GM12878 (cell line): Measurements from ENCODE around the gene UBE2F. TPM values are rescaled to one million over a fixed set of nuclear protein-coding genes. Genes with fewer than 3 reads are reported as not detected.

Experiments used
- ATAC-seq: fragments of 200-7000 bp; cut with Tn5 transposase; 3 replicates; pipeline ENCODE4 v1.9.1; 2020; ENCODE audit warnings: mild to moderate bottlenecking, moderate library complexity
- BruUV-seq: library from RNA; stranded (reverse); fragments of 400-500 nt; replicated peaks from 2 replicates; lab custom pipeline; 2021; lab: Mats Ljungman, UMichigan
- CTCF ChIA-PET: fragments of 300-600 bp; sonication (Branson Sonifier 250); formaldehyde crosslinking; extraction: SDS; loops from one replicate; lab custom pipeline; 2021; ENCODE audit warnings: inconsistent platforms; lab: Yijun Ruan, JAX
- POLR2A ChIA-PET: fragments of 350-600 bp; formaldehyde crosslinking; extraction: SDS; loops from one replicate; lab custom pipeline; 2021; ENCODE audit warnings: inconsistent platforms; lab: Charles Lee
- RAD21 ChIA-PET: fragments of 300-600 bp; sonication (Branson Sonifier 250); formaldehyde crosslinking; loops from one replicate; lab custom pipeline; 2023; ENCODE audit warnings: antibody characterized with exemption; ENCODE audit not compliant: unreplicated experiment; lab: Charles Lee
- SMC1A ChIA-PET: fragments of 300-600 bp; sonication (Branson Sonifier 250); formaldehyde crosslinking; loops from one replicate; lab custom pipeline; 2023; ENCODE audit not compliant: unreplicated experiment, uncharacterized antibody; lab: Charles Lee
- DNase-seq: peaks from one replicate; pipeline ENCODE4 v3.0.0-alpha.2; 2011; ENCODE audit warnings: low read depth, low spot score
- FAIRE-seq: peaks from 3 replicates; lab custom pipeline; 2011; peaks lifted over from hg19 to GRCh38; lab: Jason Lieb, UNC
- H2AFZ ChIP-seq: 2 replicates; pipeline ENCODE4 v1.6.0; 2011; ENCODE audit warnings: low read depth, low read length, control low read depth; ENCODE audit not compliant: control insufficient read depth
- H3K27ac ChIP-seq: 2 replicates; pipeline ENCODE4 v1.5.1; 2011; ENCODE audit warnings: control low read depth; ENCODE audit not compliant: control insufficient read depth, insufficient read depth
- H3K27me3 ChIP-seq, 2 experiments: replicated peaks in 1 of 2; 2 replicates each; pipeline versions ENCODE4 v1.6.0 to v1.6.1; 2011; ENCODE audit warnings: low read length in 1 of 2; ENCODE audit not compliant: control insufficient read depth in 2 of 2, insufficient read depth in 2 of 2
- H3K36me3 ChIP-seq, 2 experiments: 2 replicates each; pipeline ENCODE4 v1.5.1; 2011; ENCODE audit warnings: low read length in 1 of 2; ENCODE audit not compliant: control insufficient read depth in 2 of 2, insufficient read depth in 2 of 2
- H3K4me1 ChIP-seq: 2 replicates; pipeline ENCODE4 v1.6.1; 2011; ENCODE audit warnings: mild to moderate bottlenecking, low read length, moderate library complexity, mixed read lengths; ENCODE audit not compliant: control insufficient read depth, insufficient read depth
- H3K4me2 ChIP-seq: 2 replicates; pipeline ENCODE4 v1.6.0; 2011; ENCODE audit warnings: control low read depth; ENCODE audit not compliant: control insufficient read depth, insufficient read depth
- H3K4me3 ChIP-seq: fragments of 200-600 bp; sonication (generic); 2 replicates; pipeline ENCODE4 v1.5.1; 2016
- H3K79me2 ChIP-seq: 2 replicates; pipeline ENCODE4 v1.6.0; 2011; ENCODE audit warnings: low read length; ENCODE audit not compliant: control insufficient read depth, insufficient read depth
- H3K9ac ChIP-seq: 2 replicates; pipeline ENCODE4 v1.8.0; 2011; ENCODE audit warnings: low read length, control low read depth, mixed read lengths; ENCODE audit not compliant: control insufficient read depth, insufficient read depth
- H3K9me3 ChIP-seq: replicated peaks from 3 replicates; pipeline ENCODE4 v1.5.1; 2011; ENCODE audit warnings: mild to moderate bottlenecking, low read length; ENCODE audit not compliant: control insufficient read depth, insufficient read depth
- H4K20me1 ChIP-seq: 2 replicates; pipeline ENCODE4 v1.6.0; 2011; ENCODE audit not compliant: control insufficient read depth, insufficient read depth
- BHLHE40 ChIP-seq, 2 experiments: fragments of 450-650 bp in 1 of 2; IDR thresholded peaks; 2 replicates each; pipeline ENCODE4 v1.6.1; 2011 to 2017; ENCODE audit warnings: low read depth in 2 of 2, borderline replicate concordance in 1 of 2, improper control_type of control experiment in 1 of 2, low read length in 1 of 2, mild to moderate bottlenecking in 1 of 2
- MEF2B ChIP-seq: fragments of 450-650 bp; IDR thresholded peaks from 2 replicates; pipeline ENCODE4 v1.6.1; 2018; ENCODE audit warnings: mild to moderate bottlenecking, moderate library complexity; ENCODE audit not compliant: partially characterized antibody, poor library complexity, severe bottlenecking
- USF1 ChIP-seq: IDR thresholded peaks from 2 replicates; pipeline ENCODE4 v1.6.1; 2011; ENCODE audit warnings: borderline replicate concordance, low read depth, mild to moderate bottlenecking, moderate library complexity, mixed read lengths, low read length; ENCODE audit not compliant: insufficient read depth; ENCODE audit errors: extremely low read length
- WGBS: methylation state at CpG from one replicate; pipeline ENCODE4 v1.1.6; 2016; ENCODE audit warnings: low lambda C conversion rate; ENCODE audit not compliant: insufficient replicate concordance, insufficient coverage; ENCODE audit errors: missing lambda C conversion rate; 5-methylcytosine and 5-hydroxymethylcytosine counted together
- in situ Hi-C: fragments of 300-500 bp; cut with MboI; formaldehyde crosslinking; loops from 9 replicates; pipeline ENCODE4 v1.14.3; 2018; ENCODE audit warnings: mixed read lengths
- intact Hi-C: fragments of 100-400 bp; cut with micrococcal nuclease; formaldehyde crosslinking; loops from one replicate; pipeline ENCODE4 v1.14.2; 2022; ENCODE audit not compliant: unreplicated experiment
- polyA plus RNA-seq, 11 experiments: library from polyadenylated mRNA; depleted of rRNA in 4 of 11; unstranded in 6 of 11; stranded (reverse) in 5 of 11; fragments of >200 nt; fragmentation: Nextera tagmentation in 4 of 11; fragmentation: Illumina TruSeq in 1 of 11; extraction: Ambion mirVana in 4 of 11; extraction: Trizol in 1 of 11; gene quantifications; 1 replicate in 1 of 11; 2 replicates in 10 of 11; pipeline versions ENCODE4 v1.2.1 to v1.2.3, GENCODE V29; 2011 to 2016; ENCODE audit warnings: inconsistent platforms in 2 of 11, missing spikeins in 2 of 11, low read depth in 1 of 11
- total RNA-seq, 4 experiments: library from RNA; depleted of rRNA in 3 of 4; stranded (reverse); fragments of >200 nt in 3 of 4; fragmentation: Illumina TruSeq in 1 of 4; extraction: Trizol in 1 of 4; gene quantifications; 2 replicates each; pipeline versions ENCODE4 v1.2.1 to v1.2.3, GENCODE V29; 2013 to 2021
- TF ChIP-seq, protein P1 (sequence below): IDR thresholded peaks from 2 replicates; pipeline ENCODE4 v1.6.1; 2011; ENCODE audit warnings: borderline replicate concordance, low read depth, mild to moderate bottlenecking, moderate library complexity, low read length; ENCODE audit not compliant: insufficient read depth, poor library complexity, severe bottlenecking
- TF ChIP-seq, protein P2 (sequence below): fragments of 450-650 bp; IDR thresholded peaks from 2 replicates; pipeline ENCODE4 v1.6.1; 2016; ENCODE audit warnings: mild to moderate bottlenecking
- TF ChIP-seq, protein P3 (sequence below): IDR thresholded peaks from 2 replicates; pipeline ENCODE4 v1.6.1; 2012; ENCODE audit warnings: mild to moderate bottlenecking, low read depth, low read length

Gene UBE2F
- total and polyA plus RNA-seq, 10 of the 15 experiments (the other 5 are each of a cell fraction or from before 2014, with no cell fraction given): 12.3 to 64.4 (median 31.5) TPM

DNA sequence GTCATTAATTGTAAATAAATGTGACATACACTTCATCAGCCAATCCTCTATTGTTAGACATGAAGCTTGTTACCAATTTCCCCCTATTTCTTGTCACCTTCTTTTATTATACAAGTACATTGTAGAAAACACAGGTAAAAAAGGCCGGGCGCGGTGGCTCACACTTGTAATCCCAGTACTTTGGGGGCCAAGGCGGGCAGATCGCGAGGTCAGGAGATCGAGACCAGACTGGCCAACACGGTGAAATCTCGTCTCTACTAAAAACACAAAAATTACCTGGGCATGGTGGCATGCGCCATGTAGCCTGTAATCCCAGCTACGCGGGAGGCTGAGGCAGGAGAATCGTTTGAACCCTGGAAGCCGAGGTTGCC, 42.7 kb upstream of the UBE2F start:
- no peak for DNase-seq
- RAD21 ChIA-PET: no interaction called here
- no peak for FAIRE-seq
- H3K36me3 ChIP-seq: no peaks in the 10 kb centered on the region
- no peaks in the 10 kb centered on the region for H3K79me2 ChIP-seq
- no peak overlapping the region for H3K4me3 ChIP-seq
- no peak for TF ChIP-seq MEF2B
- no peaks in the 10 kb centered on the region; the same call in 2 of the 3 replicates for H3K9me3 ChIP-seq
- SMC1A ChIA-PET: no interaction called here
- 70% methylated on average over 14 of the region's 14 CpGs for WGBS
- BruUV-seq: no TSS peak
- no peak overlapping the region for H3K27ac ChIP-seq
- H3K4me1 ChIP-seq: no peaks in the 10 kb centered on the region
- no peaks in the 10 kb centered on the region for H4K20me1 ChIP-seq
- CTCF ChIA-PET: interaction anchor here (1.2 to 1.6 kb wide), 3 partner anchors 8 to 137 kb away, joined by 3 to 5 read pairs (median 3); partner anchors contain the start of gene SCLY
- no peak overlapping the region for H3K9ac ChIP-seq
- no peak for ATAC-seq
- intact Hi-C loops: no loop called here
- in situ Hi-C loops: no loop called here
- POLR2A ChIA-PET: no interaction called here
- H2AFZ ChIP-seq: 0 out of 2 replicates have a peak overlapping the region, but pooled peaks have one; percentile 18
- no peak overlapping the region for H3K4me2 ChIP-seq
- no peaks in the 10 kb centered on the region for H3K27me3 ChIP-seq

DNA sequence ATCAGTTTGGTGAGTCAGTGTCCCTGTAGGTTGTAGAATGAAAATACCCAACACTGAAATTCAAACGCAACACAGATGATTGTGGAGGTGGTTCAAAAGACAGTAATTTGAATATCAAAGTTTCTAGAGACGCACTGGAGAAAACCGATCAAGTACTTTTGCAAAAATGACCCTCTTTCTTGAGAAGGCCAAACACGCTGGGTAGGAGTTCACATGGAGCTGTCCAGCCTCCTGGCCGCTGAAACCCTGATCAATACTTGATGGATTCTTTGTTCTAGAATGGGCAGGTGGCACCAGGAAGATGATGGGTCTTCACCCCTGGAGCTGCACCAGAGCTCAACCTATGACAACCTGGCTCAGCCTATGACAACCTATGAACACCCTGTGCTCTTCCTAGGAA, 39.7 kb upstream of the UBE2F start:
- no peak overlapping the region for H3K27ac ChIP-seq
- TF ChIP-seq, protein P1, sequence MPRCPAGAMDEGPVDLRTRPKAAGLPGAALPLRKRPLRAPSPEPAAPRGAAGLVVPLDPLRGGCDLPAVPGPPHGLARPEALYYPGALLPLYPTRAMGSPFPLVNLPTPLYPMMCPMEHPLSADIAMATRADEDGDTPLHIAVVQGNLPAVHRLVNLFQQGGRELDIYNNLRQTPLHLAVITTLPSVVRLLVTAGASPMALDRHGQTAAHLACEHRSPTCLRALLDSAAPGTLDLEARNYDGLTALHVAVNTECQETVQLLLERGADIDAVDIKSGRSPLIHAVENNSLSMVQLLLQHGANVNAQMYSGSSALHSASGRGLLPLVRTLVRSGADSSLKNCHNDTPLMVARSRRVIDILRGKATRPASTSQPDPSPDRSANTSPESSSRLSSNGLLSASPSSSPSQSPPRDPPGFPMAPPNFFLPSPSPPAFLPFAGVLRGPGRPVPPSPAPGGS: no peak
- TF ChIP-seq BHLHE40 (IDR thresholded peaks at IDR 0.05; ENCODE audit: borderline replicate concordance in 1 of 2, low read depth in 2 of 2, low read length in 1 of 2) (no peak), USF1 (no peak)
- TF ChIP-seq, protein P2, sequence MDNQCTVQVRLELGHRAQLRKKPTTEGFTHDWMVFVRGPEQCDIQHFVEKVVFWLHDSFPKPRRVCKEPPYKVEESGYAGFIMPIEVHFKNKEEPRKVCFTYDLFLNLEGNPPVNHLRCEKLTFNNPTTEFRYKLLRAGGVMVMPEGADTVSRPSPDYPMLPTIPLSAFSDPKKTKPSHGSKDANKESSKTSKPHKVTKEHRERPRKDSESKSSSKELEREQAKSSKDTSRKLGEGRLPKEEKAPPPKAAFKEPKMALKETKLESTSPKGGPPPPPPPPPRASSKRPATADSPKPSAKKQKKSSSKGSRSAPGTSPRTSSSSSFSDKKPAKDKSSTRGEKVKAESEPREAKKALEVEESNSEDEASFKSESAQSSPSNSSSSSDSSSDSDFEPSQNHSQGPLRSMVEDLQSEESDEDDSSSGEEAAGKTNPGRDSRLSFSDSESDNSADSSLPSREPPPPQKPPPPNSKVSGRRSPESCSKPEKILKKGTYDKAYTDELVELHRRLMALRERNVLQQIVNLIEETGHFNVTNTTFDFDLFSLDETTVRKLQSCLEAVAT: no peak
- TF ChIP-seq, protein P3, sequence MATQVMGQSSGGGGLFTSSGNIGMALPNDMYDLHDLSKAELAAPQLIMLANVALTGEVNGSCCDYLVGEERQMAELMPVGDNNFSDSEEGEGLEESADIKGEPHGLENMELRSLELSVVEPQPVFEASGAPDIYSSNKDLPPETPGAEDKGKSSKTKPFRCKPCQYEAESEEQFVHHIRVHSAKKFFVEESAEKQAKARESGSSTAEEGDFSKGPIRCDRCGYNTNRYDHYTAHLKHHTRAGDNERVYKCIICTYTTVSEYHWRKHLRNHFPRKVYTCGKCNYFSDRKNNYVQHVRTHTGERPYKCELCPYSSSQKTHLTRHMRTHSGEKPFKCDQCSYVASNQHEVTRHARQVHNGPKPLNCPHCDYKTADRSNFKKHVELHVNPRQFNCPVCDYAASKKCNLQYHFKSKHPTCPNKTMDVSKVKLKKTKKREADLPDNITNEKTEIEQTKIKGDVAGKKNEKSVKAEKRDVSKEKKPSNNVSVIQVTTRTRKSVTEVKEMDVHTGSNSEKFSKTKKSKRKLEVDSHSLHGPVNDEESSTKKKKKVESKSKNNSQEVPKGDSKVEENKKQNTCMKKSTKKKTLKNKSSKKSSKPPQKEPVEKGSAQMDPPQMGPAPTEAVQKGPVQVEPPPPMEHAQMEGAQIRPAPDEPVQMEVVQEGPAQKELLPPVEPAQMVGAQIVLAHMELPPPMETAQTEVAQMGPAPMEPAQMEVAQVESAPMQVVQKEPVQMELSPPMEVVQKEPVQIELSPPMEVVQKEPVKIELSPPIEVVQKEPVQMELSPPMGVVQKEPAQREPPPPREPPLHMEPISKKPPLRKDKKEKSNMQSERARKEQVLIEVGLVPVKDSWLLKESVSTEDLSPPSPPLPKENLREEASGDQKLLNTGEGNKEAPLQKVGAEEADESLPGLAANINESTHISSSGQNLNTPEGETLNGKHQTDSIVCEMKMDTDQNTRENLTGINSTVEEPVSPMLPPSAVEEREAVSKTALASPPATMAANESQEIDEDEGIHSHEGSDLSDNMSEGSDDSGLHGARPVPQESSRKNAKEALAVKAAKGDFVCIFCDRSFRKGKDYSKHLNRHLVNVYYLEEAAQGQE: peak; percentile 88
- TF ChIP-seq, all 136 proteins: peak for 1
- RAD21 ChIA-PET: interaction anchor here (0.9 to 1.3 kb wide), 2 partner anchors 12 to 69 kb away, joined by 3 read pairs; no protein-coding TSS in a partner anchor
- POLR2A ChIA-PET: interaction anchor here (1.1 kb wide), 1 partner anchor 42 kb away, joined by 3 read pairs; no protein-coding TSS in a partner anchor
- H3K9ac ChIP-seq: no peak overlapping the region
- H3K4me2 ChIP-seq: no peak overlapping the region
- no peaks in the 10 kb centered on the region; the same call in 2 of the 3 replicates for H3K9me3 ChIP-seq
- SMC1A ChIA-PET: interaction anchor here (0.7 to 1.5 kb wide), 3 partner anchors 12 to 134 kb away, joined by 3 to 6 read pairs (median 4); no protein-coding TSS in a partner anchor
- H3K4me3 ChIP-seq: no peak overlapping the region
- no peaks in the 10 kb centered on the region for H3K36me3 ChIP-seq
- no peaks in the 10 kb centered on the region for H4K20me1 ChIP-seq
- no peaks in the 10 kb centered on the region for H3K27me3 ChIP-seq
- intact Hi-C loops: no loop called here
- BruUV-seq: no TSS peak
- no peak for ATAC-seq
- H3K79me2 ChIP-seq: no peaks in the 10 kb centered on the region
- CTCF ChIA-PET: interaction anchor here (2.1 kb wide), 1 partner anchor 336 kb away, joined by 5 read pairs; no protein-coding TSS in a partner anchor
- no peak for DNase-seq
- H2AFZ ChIP-seq: no peak overlapping the region
- WGBS: 69% methylated on average over 5 of the region's 5 CpGs
- FAIRE-seq: no peak
- H3K4me1 ChIP-seq: peaks cover 4% of the 10 kb centered on the region; the same call in 1 of the 2 replicates
- in situ Hi-C loops: no loop called here
